ENCODE data around the gene OR2B3.

OR2B3 gene

GRCh38 chr6:29107758-29108157 is 20.6 kb upstream of the OR2B3 start, which contains the start of gene OR2J3:
Gene OR2J3 (plus strand): TSS chr6:29108058. CDS start chr6:29111891, 3,833 bp downstream.
- Histone ChIP-seq H3K4me1 (ENCODE audit: control insufficient read depth in 1 of 2, insufficient read depth in 1 of 2, low read depth in 1 of 2, low read length in 1 of 2) (no peaks in the 10 kb centered on the region), H3K4me3 (ENCODE audit: low read depth in 1 of 2, low read length in 1 of 2) (no peak within 1 kb of the TSS), H3K36me3 (no peaks in the 10 kb centered on the region), H3K27ac (no peak within 1 kb of the TSS), H3K27me3 (no peaks in the 10 kb centered on the region), H3K9me3 (no peaks in the 10 kb centered on the region)
- no peak for TF ChIP-seq CTCF (IDR thresholded peaks at IDR 0.05)

DNA sequence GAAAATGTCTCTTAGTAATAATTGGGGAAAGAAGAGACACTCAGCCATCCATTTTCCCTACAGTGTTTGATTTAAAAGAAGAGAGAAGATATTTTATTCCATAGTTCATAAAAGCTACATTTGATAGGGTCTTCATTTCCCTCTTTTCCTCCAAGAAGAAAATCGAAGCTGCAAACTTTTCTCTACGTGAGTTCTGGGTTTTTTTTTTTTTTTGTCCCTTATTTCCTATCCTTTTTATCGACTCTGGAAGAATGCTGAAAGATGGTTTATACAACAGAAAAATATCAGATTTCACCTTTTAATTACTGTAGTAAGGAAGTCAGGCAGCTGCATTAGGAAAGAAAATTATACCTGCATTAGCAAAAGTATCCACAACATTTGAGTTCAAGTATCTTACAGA is 12.1 kb upstream of the OR2B3 start, which contains the start of gene OR2J1:
Gene OR2J1 (plus strand): TSS at position 301 of the 400 bp plus-strand sequence. CDS start 1,453 bp downstream, outside the sequence.
- no peak for TF ChIP-seq CTCF (IDR thresholded peaks at IDR 0.05)
- Histone ChIP-seq H3K4me3 (ENCODE audit: low read depth in 1 of 2, low read length in 1 of 2) (no peak within 1 kb of the TSS), H3K27me3 (no peaks in the 10 kb centered on the region), H3K4me1 (ENCODE audit: control insufficient read depth in 1 of 2, insufficient read depth in 1 of 2, low read depth in 1 of 2, low read length in 1 of 2) (no peaks in the 10 kb centered on the region), H3K9me3 (no peaks in the 10 kb centered on the region), H3K36me3 (no peaks in the 10 kb centered on the region), H3K27ac (no peak within 1 kb of the TSS)

- Histone ChIP-seq H3K27me3 (no peaks in the 10 kb centered on the region), H3K4me3 (ENCODE audit: low read depth in 1 of 2, low read length in 1 of 2) (no peak overlapping the region), H3K36me3 (no peaks in the 10 kb centered on the region), H3K4me1 (ENCODE audit: control insufficient read depth in 1 of 2, insufficient read depth in 1 of 2, low read depth in 1 of 2, low read length in 1 of 2) (no peaks in the 10 kb centered on the region), H3K27ac (no peak overlapping the region), H3K9me3 (no peaks in the 10 kb centered on the region)
- no peak for TF ChIP-seq CTCF (IDR thresholded peaks at IDR 0.05)
These were observed 10.7 kb upstream of the OR2B3 start for GRCh38 chr6:29097803-29098202.

GRCh38 chr6:29092957-29093356 is 5.8 kb upstream of the OR2B3 start:
- TF ChIP-seq CTCF (IDR thresholded peaks at IDR 0.05): no peak
- H3K4me1 ChIP-seq (ENCODE audit: control insufficient read depth in 1 of 2, insufficient read depth in 1 of 2, low read depth in 1 of 2, low read length in 1 of 2): no peaks in the 10 kb centered on the region
- H3K4me3 ChIP-seq (ENCODE audit: low read depth in 1 of 2, low read length in 1 of 2): no peak overlapping the region
- no peaks in the 10 kb centered on the region for H3K36me3 ChIP-seq
- H3K27me3 ChIP-seq: no peaks in the 10 kb centered on the region
- H3K27ac ChIP-seq: no peak overlapping the region
- no peaks in the 10 kb centered on the region for H3K9me3 ChIP-seq

- H3K9me3 ChIP-seq: no peaks in the 10 kb centered on the region
- H3K27me3 ChIP-seq: no peaks in the 10 kb centered on the region
- H3K27ac ChIP-seq: no peak overlapping the region
- H3K4me3 ChIP-seq (ENCODE audit: low read depth in 1 of 2, low read length in 1 of 2): no peak overlapping the region
- no peaks in the 10 kb centered on the region for H3K4me1 ChIP-seq (ENCODE audit: control insufficient read depth in 1 of 2, insufficient read depth in 1 of 2, low read depth in 1 of 2, low read length in 1 of 2)
- H3K36me3 ChIP-seq: no peaks in the 10 kb centered on the region
- TF ChIP-seq CTCF (IDR thresholded peaks at IDR 0.05): no peak
These were observed 4.7 kb downstream of the OR2B3 start for GRCh38 chr6:29082457-29082856.

GRCh38 chr6:29081312-29081711 is 5.8 kb downstream of the OR2B3 start:
- Histone ChIP-seq H3K4me1 (ENCODE audit: control insufficient read depth in 1 of 2, insufficient read depth in 1 of 2, low read depth in 1 of 2, low read length in 1 of 2) (no peaks in the 10 kb centered on the region), H3K4me3 (ENCODE audit: low read depth in 1 of 2, low read length in 1 of 2) (no peak overlapping the region), H3K9me3 (no peaks in the 10 kb centered on the region), H3K27ac (no peak overlapping the region), H3K27me3 (no peaks in the 10 kb centered on the region), H3K36me3 (no peaks in the 10 kb centered on the region)
- TF ChIP-seq CTCF (IDR thresholded peaks at IDR 0.05): no peak
